Hematopoietic multipotent progenitor cell treated with erythropoietin and hydrocortisone succinate and interleukin-3 and kit ligand, for 8 days (in vitro differentiated cells): ENCODE data around the gene IGDCC3.

Experiments
- DNase-seq: peaks from one replicate; pipeline ENCODE4 v3.0.0-alpha.2; 2015

The IGDCC3 gene

DNA sequence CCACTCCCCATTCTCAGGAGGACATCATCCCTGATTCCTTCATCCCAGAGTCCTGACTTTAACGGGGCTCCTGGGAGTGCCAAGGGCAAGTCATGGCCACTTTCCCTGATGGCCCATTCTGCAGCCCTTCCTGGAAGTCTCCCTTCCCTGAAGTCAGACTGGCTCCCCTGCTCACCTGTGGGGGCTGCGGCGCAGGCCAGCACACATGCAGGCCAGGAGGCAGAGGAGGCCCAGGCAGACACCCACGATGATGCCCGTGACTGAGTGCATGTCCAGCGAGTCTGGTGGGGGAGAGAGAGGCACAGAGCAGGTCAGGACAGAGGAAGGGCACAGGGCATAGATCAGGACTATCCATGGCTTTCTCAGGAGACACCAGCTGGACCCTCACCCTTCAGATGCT is 8.6 kb upstream of the IGDCC3 start:
- DNase-seq: no peak

DNA sequence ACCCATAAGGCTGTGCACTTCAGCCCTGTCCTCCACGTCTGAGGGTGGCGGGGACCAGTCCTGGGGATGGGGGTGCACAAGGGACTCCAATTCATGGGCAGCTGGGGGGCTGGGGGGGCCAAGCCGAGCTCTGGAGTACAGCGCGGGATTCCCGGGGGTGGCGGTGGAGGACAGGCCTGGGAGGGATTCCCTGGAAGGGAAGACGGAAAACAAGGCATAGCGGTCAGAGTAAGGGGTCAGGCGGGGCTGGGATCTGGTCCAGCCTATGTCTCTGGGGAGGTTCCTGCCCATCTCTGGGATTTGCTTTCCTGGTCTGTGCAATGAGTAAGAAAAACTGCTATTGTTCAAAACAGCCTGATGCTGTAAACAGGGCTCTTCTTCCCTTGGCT is 8.1 kb upstream of the IGDCC3 start:
- DNase-seq: no peak

DNA sequence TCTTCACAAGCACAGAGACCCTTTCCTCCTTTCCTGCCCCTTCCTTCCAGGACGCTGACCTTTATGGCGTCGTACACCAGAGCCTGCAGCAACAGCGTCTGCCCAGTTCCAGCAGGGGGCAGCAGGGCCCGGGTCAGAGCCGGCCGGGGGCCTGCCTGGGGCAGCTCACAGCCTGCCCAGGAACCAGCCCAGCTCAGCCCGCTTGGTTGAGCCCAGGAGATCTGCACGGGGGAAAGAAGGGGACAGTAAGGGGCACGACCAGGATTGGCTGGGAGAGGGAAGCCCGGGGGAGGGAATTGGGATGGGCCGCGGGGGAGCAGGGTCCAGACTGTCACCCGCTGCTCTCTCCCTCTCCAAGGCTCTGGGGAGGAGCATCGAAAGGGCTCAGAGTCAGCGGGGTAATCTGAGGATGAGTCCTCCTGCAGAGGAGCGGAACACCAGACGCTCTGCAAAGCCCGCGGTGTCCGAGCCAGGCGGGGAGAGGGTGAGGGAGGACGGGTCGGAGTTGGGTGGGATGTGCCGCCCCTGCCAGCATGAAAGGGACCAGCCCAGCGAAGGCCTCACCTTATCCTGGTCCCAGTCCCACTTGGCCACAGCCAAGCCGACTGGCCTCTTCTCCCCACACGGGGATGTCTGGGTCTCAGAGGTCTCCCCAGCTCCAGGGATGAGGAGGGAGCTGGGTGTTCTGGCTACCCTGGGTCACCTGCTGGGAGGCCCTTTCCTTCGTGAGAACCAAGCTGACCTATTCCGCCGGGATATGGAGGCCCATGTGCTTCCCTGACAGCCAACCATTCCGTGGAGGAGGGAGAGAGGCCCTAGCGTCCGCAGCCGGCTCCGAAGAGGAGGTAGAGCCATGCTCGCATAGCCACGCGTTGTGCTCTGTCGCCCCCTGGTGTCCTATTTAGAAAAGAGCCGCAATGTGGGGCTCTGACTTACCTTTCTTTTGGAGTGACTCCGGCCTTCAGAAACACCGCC is 7.4 kb upstream of the IGDCC3 start:
- DNase-seq: peak; percentile 82

DNA sequence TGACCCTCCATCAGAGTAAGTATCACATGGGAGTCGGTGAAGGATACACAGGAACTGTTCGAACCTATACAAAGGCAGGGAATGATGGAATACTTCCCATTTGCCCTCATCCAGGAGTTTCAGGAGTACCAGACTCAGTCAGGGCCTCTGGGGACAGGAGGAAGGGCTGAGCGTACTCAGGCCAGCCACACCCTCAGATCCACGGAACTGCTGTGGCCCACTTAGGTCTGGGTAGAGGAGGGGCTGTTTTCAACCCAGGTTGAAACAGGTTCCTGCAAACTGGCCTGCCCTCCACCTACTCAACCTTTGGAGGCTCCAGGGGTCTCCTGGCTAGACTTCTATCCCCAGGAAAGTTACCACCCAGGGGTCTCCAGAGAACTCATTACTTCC is 6.7 kb upstream of the IGDCC3 start:
- DNase-seq: no peak

DNA sequence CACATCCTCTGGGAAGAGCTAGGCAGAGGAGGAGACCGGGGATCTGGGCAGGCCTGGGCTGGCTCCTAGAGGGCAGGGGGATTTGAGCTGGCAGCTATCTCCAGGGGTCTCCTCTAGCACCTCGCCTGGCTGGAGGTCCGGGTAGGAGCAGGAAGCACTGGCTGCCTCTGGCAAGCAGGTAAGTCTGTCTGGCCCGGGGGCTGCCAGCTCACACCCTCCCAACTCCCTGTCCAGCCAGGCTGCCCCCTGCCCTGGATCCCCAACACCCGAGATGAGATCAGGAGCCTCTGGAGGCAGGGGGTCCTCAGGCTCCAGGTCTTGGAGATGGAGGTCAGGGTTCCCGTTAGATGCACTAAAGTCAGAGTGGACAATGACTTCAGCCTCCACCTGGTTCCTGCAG is 6.2 kb upstream of the IGDCC3 start:
- DNase-seq: no peak

DNA sequence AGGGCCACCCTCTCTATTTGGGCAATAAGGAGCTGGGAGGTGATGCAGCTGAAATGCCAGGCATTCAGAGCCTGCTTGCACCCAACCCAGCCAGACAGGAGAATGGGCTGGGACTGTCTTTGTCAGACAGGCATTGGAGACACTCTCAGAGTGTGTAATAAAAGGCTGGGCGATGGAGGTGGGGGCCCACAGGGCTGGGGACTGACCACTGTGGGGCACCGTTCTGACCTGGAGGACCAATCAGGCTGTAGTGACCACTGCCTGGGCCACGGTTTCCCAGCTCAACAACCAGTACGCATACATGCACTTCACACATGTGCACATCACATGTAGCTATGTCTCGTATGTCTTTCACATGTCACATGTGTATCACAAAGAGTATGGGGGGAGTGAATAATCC is 5.7 kb upstream of the IGDCC3 start:
- no peak for DNase-seq

DNA sequence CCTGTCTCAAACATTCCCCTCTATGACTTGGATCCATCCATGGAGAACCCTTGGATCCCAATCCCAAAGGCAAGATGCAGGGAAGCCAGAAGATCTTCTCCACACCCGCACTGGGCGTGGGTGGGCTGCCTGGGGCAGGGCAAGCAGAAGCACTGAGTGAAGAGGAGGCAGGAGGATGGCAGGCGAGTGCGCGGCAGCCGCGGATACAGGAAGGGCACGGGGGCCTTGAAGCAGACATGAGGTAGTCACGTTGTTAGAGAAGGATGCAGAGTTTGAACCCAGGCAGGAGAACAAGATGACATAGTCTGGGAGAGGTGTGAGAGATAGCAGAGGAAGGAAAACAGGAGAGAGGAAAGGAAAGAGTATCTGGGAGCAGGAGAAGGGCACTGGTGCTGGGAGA is 5.1 kb upstream of the IGDCC3 start:
- DNase-seq: no peak

DNA sequence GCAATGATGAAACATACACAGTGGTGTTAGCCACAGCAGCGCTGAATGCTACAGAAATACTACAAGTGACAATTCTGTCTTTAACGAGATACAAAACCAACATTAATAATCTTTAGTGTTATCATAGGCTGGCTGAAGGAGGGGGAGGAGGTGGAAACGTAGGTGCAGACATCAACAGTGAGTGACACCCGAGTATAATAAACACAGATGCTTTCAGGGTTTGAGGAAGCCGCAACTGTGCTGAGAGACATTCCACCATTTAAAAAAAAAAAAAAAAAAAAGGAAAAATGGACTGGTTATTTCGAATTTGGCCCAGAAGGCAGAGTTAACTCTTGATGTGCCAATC is 4.3 kb upstream of the IGDCC3 start:
- DNase-seq: no peak

DNA sequence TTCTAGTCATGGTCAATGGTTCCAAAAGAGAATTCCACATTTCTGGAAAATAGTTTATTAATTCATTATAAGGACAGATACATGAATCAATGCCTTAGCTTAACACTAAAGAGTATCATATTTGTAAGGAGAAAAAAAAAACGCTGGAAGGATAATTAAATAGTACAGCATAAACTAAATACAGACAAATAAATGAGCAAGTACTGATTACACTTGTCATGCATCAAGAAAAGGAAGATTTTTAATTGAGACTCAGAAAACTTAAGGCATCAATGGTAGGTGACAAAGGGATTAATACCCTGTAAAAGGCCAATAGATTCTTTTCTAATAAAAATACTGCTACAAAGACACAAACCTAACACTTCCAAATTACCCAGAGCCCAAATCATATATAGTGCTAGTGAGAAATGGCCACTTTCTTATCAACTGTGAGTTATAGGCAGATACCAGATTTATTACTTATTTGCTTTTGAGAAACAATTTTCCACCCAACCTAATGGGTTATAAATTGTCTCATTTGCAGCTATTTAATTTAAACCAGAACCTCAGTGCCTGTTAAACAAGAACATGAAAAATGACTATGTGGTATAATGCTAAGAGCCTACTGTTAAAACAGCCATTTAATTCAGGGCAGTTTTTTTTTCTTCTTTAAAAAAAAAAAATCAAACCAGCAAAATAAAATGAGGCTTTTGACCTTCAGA is 3.8 kb upstream of the IGDCC3 start:
- no peak for DNase-seq

DNA sequence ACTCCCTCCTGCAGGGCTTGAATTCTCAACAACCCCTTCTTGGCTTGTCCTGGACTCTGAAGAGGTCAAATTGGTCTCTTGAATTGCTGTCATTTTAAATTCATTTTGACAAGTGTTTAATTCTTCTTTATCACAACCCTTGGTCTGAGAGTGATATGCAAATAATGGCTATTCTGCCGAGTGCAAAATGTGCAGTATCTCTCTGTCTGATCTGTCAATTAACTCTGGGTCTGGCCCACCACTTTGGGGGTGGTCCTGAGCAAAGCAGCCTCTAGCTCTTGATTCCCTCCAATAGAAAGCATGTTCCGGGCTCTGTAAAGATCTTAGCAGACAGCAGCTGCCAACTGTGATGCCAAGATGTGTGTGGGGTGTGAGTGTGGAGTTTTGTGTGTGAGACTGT is 2.2 kb upstream of the IGDCC3 start:
- DNase-seq: no peak

DNA sequence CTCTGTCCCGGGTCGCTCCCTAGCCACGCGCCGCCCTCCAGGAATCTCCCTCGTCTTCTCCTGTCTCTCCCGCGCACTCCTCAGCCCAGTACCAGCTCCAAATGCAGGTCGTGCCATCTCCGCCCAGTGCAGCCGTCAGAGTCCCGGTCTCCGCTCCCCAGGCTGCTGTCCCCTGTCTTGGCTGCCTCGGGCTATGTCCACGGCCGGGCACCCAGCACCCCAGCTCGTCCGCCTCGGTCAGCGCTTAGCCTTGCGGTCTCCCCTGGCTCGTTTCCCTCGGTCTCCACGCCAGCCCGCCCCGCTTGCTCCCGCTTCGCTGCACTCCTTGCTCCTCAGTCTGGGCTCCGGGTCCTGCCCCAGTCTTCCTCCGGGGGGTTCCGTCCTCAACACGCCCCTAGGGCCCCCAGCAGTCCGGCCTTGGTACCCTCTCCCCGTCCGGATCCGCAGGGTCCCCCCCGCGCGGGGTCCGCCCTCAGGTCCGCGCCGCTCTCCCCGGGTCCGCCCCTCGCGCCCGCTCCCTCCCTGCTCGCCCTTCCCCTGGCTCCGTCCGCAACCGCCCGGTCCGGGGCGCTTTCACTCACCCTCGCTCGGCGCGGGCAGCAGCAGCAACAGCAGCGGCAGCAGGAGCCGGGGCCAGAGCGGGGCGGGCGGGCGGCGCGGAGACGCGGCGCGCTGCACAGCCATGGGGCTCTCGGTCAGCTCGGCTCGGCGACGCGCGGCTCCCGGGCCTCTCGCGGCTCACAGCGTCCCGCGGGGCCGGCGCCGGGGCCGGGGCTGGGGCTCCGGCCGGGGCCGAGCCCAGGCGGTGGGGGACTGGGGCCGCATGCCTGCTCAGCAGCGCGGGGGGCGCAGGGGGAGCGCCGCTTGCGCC is 462 bp downstream of the IGDCC3 start:
- no peak for DNase-seq

DNA sequence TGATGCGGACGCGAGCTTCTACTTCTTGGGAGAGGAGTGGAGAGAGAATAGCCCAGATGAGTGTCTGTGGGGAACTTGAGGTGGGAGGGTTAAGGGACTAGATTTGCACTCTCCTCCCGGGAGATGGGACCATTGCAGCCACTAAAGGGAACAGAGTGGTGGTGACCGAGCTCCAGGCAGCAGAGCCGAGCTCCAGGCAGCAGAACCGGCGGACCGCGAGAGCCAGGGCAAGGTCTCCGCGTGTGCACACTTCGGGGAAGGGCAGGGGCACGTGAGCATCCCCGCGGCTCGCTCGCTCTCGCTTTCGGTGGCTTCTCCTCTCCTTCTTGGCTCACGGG is 1.1 kb downstream of the IGDCC3 start:
- no peak for DNase-seq

DNA sequence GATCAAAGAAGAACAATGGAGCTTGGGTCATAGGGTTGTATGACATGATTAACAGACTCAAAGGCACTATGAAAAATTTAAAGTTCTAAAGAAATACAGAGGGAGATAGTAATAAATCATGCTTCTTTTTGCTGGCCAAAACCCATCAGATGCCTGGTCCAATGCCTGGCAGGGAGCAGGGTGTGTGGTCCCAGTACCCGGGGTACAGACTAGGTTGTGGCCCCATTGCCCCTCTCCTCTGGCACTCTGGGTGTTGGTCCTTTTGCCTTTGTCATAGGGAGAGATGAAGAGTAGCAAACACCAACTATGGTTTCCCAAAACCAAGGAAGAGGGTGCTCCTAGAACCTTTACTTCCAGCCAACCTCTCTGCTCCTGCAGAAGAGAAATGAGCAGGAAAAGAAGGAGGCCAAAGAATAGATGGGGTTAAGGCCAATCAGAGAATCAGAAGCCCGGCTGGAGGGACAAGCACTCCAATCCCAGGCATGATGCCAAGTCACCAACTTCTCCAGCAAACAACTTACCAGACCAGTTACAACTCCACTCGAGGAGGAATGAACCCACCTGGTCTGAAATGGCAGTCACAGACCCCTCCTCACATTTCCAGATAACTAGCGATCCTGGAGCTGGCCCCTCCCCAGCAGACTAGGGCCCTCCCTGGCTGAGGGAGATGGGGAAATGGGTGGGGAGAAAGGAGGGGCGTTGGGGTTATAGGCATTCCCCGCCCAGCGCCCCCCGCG is 1.8 kb downstream of the IGDCC3 start:
- DNase-seq: no peak

DNA sequence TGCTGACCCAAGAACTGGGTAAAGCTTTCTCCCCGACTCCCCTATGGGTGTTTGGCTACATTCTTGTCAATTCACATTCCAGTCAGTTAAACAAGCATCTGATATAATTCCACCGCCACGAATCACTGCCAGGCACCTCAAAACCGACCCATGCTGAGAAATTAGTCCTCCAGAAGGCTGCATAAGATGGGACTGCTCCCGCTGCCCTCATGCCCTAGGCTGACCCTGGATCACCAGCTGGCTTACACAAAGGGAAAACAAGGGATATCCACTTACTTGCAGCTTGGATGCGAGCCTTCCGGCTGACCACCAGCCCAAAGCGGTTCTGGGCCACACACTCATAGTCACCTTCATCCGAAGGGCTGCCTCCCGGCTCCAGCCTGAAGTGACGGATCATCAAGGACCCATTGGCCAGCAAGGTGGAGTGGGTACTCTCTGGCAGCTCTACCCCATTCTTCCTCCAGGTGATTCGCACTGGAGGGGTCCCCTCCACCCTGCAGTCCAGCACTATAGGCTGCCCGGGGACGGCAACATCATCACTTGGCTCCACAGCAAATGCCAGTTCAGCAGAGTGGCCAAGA is 2.9 kb downstream of the IGDCC3 start:
- DNase-seq: no peak

DNA sequence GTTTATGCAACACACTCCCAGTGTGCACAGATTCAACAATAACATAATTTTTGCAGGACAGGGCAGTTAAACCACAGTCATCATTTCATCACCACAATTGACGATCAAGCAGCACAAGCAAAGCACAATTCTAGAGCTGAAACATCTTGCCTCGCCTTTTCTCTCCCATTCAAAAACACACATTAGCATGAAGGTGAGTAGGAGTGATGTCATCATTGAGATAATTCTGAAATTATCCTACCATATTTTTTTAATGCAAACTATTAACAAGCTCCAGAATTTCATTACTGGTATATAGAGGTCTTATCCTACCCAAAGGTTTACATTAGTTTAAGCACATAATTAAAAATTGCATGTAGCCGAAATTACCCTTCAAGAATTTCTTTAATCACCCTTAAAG is 3.5 kb downstream of the IGDCC3 start:
- no peak for DNase-seq

DNA sequence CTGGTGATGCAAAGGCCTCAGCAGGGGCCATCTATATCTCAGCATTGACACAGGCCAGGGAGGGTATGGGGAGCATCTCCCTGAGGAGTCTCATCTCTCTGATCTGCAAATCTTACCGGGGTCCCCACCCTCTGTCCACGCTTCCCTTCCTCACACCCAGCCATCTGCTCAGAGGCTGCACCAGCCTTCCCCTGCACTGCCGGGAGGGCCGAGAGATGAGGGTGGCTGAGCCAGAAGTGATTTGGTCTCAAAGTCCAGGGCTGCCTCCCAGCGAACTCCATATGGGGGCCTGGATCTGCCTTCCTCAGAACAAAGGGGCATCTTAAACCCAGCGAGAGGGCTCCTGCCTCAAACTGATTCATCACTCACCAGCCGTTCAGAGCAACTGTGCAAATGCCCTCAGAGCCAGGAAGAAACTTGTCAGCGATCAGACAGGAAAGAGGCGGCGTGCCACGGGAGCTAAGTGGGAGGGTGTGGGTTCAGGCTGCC is 4.6 kb downstream of the IGDCC3 start:
- DNase-seq: no peak

DNA sequence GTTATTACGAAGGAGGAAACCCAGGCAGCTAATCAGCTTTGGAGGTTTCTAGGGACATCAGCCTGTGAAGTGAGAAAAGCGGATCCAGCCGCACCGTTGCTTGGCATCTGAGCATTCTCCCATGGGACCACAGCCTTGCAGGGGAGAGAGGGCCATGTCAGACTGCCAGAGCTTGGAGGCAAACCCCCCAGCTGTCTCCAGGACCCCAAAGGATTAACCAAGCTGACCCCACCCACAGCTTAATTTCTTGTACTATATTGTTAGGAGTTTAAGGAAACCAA is 5.1 kb downstream of the IGDCC3 start:
- DNase-seq: no peak

DNA sequence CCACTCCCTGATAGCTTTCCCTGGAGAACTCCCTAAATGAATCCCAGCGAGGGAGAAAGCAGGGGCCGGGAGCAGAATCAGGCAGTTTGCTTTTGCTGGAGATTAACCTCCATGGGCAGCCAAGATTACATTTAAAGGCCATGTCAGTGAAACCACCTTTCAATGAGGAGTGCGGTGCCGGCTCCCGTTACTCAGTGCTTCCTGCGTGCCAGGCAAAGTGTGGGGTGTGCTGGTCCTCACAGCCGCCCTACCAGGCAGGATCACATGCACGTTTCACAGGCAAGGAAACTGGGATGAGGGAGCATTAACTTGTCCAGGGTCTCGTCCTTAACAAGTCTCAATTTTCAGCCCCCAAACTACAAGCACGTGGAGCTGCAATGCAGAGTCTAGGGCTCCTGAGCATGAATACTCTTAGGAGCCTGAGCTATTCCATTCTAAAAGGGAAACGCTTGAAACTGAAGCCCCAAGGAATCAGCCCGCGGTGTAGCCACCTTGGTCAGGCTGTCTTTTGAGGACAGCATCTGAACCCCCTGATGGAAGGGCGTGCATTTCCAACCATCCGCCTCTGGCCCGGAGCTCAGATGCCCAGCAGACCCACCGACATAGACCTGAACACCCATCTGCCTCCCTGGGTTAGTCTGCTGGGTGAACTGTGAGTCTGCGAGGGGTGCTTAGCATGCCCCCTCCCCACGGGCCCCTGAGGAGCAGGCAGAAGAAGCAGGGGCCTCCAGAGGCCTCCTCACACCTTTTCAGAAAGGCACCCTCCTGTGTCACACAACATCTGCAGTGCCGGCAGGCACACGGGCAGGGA is 5.6 kb downstream of the IGDCC3 start:
- DNase-seq: no peak

DNA sequence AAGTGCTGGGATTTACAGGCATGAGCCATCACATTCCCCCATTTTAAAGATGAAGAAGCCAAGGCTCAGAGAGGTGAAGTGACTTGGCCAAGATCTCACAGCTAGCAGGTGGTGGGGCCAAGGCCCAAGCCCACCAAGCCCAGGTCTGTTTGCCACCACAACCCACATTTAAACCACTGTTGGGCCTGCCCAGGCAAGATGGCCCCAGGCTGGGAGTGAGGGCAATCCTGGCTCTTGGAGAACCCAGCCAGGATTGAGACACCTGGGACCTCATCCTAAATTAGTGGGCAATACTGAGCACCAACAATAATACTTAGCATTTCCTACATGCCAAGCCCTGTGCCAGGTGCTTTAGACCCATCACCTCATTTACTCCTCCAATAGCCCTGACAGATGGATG is 6.9 kb downstream of the IGDCC3 start:
- no peak for DNase-seq

DNA sequence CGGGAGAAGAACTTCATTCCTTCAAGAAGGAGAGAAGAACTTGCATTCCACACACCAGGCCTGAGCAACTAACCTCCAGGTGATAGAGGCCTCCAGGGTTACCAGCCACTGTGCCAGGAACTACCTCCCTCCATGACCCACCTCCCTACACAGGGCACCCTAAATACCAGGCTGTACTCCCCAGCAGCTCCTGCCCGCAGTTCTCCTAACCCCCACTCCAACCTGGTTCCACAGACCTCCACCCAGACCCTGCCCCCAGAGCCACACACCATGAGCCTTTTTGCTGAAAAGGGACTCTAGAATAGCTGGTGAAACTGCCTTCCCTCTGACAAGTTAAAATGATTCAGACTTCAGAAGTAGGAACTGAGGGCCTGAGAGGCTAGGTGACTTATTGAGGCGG is 8.2 kb downstream of the IGDCC3 start:
- DNase-seq: no peak

DNA sequence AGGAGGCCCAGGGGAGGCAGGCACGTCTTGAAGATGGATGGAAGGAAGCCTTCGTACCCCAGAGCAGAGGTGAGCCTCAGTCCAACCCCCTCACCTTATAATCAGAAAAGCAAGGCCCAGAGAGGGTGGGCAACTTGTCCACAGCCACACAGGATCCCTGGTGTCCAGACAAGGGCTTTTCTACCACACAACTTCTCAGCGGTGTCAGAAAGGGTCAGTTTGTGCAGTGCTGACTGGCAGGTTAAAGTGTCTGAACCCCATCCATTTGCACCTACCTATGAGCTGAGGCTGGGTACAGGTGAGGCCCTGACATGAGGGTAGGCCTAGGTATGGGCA is 8.6 kb downstream of the IGDCC3 start:
- no peak for DNase-seq
